ENCODE results near the gene KSR2. TPM values are rescaled to one million over a fixed set of nuclear protein-coding genes. Genes with fewer than 3 reads are reported as not detected.

The KSR2 gene
- total RNA-seq, 1 donor from 2014 or later = not detected

DNA sequence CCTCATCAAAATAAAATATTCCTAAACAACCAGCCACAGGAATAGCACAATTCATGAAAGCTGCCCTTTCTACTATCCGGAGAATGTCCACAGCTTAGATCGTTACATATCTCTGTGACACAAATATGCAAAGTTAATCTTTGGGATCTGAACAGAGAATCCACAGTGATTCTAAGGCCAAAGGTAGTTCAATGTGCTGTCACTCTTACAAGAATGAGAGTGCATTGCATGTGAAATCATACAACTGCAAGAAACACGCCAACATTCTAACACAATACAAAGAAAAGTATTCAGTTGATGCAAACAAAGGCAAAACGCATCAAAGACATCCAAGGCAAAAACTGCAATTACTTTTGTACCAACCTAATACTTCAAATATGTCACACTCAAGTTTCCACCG, 60.4 kb downstream of the KSR2 start:
- TF ChIP-seq, protein P1, sequence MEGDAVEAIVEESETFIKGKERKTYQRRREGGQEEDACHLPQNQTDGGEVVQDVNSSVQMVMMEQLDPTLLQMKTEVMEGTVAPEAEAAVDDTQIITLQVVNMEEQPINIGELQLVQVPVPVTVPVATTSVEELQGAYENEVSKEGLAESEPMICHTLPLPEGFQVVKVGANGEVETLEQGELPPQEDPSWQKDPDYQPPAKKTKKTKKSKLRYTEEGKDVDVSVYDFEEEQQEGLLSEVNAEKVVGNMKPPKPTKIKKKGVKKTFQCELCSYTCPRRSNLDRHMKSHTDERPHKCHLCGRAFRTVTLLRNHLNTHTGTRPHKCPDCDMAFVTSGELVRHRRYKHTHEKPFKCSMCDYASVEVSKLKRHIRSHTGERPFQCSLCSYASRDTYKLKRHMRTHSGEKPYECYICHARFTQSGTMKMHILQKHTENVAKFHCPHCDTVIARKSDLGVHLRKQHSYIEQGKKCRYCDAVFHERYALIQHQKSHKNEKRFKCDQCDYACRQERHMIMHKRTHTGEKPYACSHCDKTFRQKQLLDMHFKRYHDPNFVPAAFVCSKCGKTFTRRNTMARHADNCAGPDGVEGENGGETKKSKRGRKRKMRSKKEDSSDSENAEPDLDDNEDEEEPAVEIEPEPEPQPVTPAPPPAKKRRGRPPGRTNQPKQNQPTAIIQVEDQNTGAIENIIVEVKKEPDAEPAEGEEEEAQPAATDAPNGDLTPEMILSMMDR (IDR thresholded peaks at IDR 0.05; ENCODE audit: insufficient read depth, low read length, severe bottlenecking) = no peak
- H3K4me3 ChIP-seq (ENCODE audit: low read depth, low read length) = no peak overlapping the region
- DNase-seq (ENCODE audit: low read depth) (no peak), FAIRE-seq (no peak)
- H3K36me3 ChIP-seq (ENCODE audit: control insufficient read depth, insufficient read depth, low read length) = no peaks in the 10 kb centered on the region
- no peaks in the 10 kb centered on the region for H3K27me3 ChIP-seq (ENCODE audit: control insufficient read depth, insufficient read depth, low read length)

- DNase-seq (ENCODE audit: low read depth) (no peak), FAIRE-seq (peak; percentile 32)
These were observed 61.6 kb downstream of the KSR2 start for GRCh38 chr12:117907108-117907689.

DNA sequence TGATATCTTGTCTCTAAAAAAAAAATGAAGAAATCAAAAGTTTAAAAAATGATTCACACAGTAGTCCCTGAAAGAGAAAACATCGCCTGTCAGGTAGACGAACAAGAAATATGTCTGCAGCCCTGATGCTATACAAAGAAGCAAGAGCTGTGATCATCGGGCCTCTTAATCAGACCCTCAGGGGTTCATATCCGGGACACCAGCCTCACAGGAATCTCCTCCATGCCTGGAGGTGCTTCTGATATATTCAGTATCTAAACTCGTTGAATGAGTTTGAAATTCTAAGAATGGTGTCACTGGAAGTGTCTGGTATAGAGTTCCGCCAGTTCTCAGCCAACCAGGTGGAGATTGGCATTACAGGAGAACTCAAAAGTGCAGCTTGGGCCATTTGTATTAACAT, 64.7 kb downstream of the KSR2 start:
- FAIRE-seq = no peak
- TF ChIP-seq, protein P1 (IDR thresholded peaks at IDR 0.05; ENCODE audit: insufficient read depth, low read length, severe bottlenecking) = no peak
- no peaks in the 10 kb centered on the region for H3K36me3 ChIP-seq (ENCODE audit: control insufficient read depth, insufficient read depth, low read length)
- DNase-seq (ENCODE audit: low read depth) = no peak
- no peak overlapping the region for H3K4me3 ChIP-seq (ENCODE audit: low read depth, low read length)
- H3K27me3 ChIP-seq (ENCODE audit: control insufficient read depth, insufficient read depth, low read length) = no peaks in the 10 kb centered on the region

More at GRCh38 chr12:117907108-117907689, 61.6 kb downstream of the KSR2 start:
- no peak overlapping the region for H3K4me3 ChIP-seq (ENCODE audit: low read depth, low read length)
- no peaks in the 10 kb centered on the region for H3K27me3 ChIP-seq (ENCODE audit: control insufficient read depth, insufficient read depth, low read length)
- TF ChIP-seq, protein P1 (IDR thresholded peaks at IDR 0.05; ENCODE audit: insufficient read depth, low read length, severe bottlenecking) = no peak
- no peaks in the 10 kb centered on the region for H3K36me3 ChIP-seq (ENCODE audit: control insufficient read depth, insufficient read depth, low read length)

DNA sequence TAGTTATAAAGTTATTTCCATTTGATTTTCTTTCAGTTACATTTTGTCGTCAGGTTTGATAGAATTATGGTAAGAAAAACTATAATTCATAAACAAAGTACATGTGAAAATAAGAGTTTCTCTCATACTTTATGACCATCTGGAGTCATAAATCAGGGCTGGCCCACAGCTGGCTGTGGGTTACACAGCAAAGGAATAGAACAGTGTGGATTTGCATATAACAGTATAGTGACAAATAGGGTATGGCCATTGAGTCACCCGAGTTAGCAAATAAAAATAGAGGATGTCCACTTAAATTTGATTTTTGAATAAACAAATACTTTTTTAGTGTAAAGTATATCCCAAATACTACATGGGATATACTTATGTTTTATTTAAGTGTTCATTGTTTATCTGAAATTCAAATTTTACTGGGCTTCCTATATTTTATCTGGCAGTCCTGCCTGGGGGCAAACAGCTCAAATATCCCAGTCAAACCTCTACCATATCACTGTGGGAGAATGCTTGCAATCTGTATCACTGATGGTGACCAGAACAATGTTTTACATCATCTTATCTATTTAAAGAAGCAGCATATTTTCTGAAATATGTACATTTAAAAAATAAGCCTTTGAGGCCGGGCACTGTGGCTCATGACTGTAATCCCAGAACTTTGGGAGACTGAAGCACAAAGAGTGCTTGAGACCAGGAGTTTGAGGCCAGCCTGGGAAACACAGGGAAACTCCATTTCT, 65.5 kb downstream of the KSR2 start:
- no peak for DNase-seq (ENCODE audit: low read depth)
- TF ChIP-seq, protein P1 (IDR thresholded peaks at IDR 0.05; ENCODE audit: insufficient read depth, low read length, severe bottlenecking) = no peak
- H3K27me3 ChIP-seq (ENCODE audit: control insufficient read depth, insufficient read depth, low read length) = no peaks in the 10 kb centered on the region
- no peak for FAIRE-seq
- no peaks in the 10 kb centered on the region for H3K36me3 ChIP-seq (ENCODE audit: control insufficient read depth, insufficient read depth, low read length)
- no peak overlapping the region for H3K4me3 ChIP-seq (ENCODE audit: low read depth, low read length)

DNA sequence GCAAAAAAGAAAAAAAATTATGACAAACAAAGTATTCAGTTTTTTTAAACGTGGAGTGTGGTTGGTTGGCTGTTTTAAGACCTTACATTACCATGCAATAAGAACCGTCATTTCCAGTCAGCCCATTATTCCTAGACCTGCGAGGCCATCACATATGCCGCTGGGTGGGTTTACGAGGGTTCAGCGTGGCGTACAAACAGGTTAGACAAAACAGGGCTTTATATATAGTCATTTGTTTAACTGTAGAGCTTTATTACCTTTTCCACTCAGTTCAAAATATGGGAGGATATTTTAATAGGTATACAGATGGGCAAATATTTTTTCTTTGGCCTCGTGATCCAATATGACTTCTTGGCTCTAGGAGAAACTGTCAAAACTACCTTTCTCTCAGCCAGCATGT, 67.2 kb downstream of the KSR2 start:
- no peak for FAIRE-seq
- Histone ChIP-seq H3K36me3 (ENCODE audit: control insufficient read depth, insufficient read depth, low read length) (no peaks in the 10 kb centered on the region), H3K4me3 (ENCODE audit: low read depth, low read length) (no peak overlapping the region), H3K27me3 (ENCODE audit: control insufficient read depth, insufficient read depth, low read length) (no peaks in the 10 kb centered on the region)
- no peak for DNase-seq (ENCODE audit: low read depth)
- TF ChIP-seq, protein P1 (IDR thresholded peaks at IDR 0.05; ENCODE audit: insufficient read depth, low read length, severe bottlenecking) = no peak
